Fibroblast of skin of left quadriceps (primary cell): ENCODE data around the gene AATF.

Experiments used
- DNase-seq, 2 experiments: peaks; one replicate each; pipeline ENCODE4 v3.0.0-alpha.2; 2013; ENCODE audit warnings: low read depth in 2 of 2

The AATF gene

DNA sequence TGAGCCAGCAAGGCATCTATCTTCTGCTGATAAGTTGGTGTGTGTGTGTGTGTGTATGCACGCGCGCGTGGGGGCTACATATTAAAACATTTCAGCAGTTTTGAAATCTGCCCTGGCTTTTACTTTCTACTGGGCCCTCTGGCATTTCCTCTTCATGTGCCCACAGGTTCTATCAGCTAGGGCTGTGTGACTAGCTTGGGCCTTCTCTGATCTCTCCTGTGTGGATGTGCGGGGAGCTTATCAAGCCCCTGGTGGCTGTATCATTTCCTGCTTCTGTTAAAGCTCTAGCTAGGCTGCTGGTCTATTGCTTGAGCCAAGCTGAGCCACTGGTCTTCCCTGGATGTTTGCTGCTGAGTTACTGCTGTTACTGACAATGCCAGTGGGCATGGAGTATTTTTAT is 132.5 kb downstream of the AATF start:
- DNase-seq = no peak

DNA sequence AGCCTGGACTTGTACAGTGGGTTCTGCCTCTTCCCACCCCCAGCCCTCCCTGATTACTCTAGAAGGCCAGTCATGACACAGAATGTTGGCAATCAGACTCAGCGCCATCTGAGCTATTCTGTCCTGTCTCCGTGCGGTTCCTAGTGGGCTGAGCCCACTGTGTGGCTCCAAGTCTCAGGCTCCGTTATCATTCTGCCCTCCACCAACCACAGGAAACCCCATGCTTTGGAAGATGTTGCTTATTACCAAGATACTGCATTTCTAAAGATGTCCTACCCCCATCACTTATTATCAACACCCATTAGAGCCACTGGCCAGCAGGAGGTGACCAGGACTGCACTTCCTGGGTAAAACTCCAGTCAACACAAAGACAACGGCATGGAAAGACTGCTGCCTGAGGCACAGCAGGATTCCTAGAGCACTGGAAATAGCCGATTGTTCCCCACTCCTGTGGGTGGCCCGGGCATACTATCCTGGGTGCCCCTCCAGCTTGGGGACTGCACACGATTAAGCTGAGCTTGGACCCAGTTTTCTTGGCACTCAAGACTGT is 133.6 kb downstream of the AATF start:
- no peak for DNase-seq

DNA sequence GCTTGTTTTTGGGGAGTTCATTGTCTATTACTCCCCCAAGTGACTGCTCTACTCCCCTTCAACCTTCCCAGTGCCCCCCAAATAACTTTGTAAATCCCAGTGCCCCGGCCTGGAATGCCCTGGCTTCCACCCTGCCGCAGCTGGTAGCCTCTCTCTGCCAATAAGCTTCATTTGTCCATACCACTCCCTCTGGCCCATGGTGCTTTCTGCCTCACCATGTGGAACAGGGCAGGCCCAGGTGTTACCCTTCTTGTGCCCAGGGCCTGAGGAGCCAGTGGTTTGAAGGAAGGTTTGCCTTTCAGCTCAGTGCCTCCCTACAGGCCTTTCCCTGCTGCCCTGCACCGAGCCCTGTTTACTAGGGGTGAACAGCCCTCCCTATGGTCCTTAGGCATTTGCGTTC is 134.2 kb downstream of the AATF start:
- DNase-seq = no peak

DNA sequence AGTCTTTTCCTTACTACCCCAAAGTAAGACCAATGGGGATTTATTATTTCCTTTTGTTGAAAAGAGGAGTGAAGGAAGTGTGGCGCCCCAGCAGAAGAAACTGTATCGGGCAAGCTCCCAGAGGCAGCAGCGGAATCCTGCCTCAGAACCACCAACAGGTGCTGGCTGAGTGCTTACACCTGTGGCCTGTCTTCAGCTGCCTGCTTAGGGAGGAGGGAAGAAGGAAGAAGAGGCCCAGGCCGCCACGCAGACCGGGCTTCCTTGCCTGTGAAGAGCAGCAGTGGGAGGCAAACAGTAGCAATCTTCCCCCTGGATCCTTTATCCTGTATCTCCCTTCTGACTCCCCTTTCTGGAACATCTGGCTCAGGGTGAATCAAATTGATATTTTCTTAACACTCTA is 134.7 kb downstream of the AATF start:
- DNase-seq = no peak

DNA sequence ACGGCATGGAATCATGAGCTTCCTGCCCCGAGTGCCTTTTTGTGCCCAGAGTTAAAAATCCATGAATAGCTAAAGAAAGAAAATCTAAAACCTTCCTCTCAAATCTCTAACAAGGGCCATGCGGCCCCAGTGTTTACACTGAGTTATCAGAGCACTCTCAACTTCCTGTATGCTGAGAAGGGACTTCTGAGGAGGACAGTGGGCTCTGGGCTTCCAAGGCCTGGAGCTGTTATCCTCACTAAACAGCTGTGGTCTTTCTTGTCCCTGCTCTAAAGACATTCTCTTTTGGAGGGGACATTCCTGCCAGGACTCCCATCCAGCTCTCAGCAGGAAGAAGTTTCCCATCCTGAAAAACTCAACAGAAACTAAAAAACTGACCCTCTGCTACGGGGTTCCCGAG is 135.6 kb downstream of the AATF start:
- no peak for DNase-seq

DNA sequence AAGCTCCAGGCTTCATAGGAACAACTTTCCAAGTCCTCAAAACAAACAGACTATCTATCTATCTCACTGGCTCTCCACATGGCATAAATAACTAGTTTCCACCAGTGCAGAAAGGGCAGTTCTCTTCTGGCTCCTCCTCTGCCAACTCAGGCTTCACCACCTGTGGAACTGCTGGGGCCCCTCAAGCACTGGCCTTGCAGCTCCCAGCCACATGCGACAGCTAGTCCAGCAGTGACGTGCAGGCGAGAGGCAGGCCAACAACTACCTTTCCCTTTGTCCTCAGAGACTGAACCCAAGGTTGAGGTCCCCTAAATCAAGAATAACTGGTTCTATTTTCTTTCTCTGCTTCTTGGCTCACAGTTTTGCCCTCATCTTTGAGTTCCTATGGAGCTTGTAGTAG is 137.6 kb downstream of the AATF start:
- no peak for DNase-seq

DNA sequence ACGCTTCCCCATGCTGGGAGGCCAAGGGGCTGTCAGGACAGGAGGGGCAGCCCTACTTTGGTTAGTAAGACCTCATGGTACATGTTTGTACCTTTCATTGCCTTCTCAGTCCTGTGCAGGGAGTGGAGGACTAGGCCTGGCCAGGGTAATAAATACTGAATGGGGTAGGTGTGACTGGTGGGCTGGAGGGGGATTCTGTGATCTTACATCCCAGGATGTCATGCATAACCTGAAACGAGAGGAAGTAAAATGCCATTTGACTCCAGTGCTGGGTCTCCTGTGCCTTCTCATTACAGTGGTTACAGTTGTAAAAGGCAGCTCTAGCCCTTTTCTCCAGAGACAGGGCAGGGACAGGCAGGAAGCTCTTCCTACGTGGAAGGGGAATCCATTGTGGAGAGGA is 138.2 kb downstream of the AATF start:
- no peak for DNase-seq

DNA sequence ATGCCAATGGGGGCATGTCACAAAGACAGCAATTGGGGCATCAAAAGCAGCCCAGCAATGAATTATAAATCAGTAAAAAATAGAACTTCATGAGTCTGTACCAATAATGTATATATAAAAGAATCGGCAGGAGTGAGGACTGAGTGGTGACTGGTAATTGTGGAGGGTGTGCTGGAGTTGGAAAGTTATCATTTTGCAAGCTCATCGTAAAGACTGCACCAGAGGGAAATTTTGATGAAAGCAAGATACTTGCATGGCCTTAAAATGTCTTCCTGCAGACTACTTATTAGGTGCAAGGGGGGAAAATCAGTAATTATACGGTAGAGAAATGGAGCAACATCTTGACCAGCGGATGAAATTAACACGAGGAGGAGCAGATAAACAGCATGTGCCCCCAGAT is 138.9 kb downstream of the AATF start:
- no peak for DNase-seq

DNA sequence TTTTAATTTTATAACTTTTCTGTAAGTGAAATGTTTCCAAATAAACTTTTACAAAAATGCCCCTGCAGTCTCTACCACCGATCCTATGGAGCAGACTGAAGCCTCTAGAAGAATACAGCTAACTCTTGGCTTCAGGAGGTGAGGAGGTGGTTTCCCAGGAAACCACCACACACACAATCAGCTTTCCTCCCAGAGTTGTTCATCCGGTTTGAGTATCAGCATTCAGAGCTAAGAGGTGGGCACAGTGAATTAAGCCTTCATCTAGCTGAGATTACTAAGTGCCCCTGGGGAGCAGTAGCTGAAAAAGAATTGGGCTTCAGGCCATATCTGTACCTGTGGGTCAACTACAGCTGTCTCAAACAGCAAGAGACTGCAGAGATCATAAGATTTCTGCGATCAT is 139.7 kb downstream of the AATF start:
- no peak for DNase-seq

DNA sequence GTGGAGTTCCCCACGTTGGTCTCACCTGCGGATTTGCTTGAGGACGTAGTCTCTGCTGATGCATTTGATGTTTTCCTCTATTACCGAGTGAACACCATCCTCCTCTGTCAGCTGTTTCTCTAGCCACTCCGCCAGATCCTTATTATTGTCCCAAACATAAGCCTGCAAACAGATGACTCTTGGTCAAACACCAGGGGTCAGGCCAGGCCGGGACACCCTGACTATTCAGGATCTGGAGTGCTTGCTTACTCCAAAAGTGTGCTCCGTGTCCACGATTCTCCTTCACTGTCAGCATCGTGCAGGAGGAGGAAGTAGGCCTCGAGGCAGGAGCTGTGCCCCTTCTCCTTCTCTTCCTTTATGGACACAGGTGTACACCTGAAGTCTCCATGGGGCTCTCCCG is 140.2 kb downstream of the AATF start:
- no peak for DNase-seq

DNA sequence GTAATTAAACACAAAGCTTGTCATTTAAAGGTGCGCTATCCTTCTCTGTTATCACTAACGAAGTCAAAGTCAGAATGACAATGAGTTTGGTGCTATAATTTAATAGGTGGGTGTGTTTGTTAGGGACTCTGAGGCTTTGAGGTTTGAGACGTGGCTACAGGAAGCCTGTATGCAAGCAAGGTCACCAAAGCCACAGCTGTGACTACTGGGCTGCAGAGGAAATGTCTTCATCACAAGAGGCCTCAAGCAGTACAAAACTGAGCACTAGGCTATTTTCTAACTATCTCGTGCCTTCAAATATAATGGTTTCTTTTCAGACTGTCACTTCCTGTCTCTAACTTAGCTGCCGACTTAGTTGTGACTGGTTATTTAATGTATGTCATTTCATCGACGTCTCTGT is 141.2 kb downstream of the AATF start:
- DNase-seq = no peak

DNA sequence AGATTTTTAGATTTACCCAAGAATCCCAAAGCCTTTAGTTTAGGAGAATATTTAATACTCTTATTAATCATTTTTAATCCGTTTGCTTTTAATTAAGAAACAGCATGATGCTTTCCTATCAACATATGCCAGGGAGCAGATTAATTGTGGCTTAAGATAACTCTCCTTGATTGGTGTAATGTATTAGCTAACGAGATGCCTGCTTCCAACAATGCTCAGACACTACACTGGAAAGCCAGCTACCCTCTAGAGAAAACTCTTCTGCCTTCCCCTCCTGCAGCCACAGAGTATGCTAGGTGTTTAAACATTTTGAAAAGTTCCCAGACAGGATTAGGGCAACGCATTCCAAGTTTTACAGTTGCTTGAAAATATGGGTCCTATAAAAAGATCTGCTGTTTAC is 142.2 kb downstream of the AATF start:
- no peak for DNase-seq

DNA sequence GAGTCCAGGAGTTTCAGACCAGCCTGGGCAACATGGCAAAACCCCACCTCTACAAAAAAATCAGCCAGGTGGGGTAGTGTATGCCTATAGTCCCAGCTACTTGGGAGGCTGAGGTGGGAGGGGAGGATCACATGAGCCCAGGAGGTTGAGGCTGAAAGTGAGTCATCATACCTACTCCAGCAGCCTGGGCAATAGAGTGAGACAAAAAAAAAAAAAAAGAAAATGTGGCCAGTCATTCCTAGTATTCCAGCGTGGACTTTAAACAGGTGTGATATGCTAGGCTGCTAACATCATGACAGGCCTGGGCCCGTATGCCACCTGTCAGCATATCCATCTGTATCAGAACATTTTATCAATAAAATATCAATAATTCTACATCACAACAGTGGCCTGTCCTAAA is 143.3 kb downstream of the AATF start:
- DNase-seq = no peak

DNA sequence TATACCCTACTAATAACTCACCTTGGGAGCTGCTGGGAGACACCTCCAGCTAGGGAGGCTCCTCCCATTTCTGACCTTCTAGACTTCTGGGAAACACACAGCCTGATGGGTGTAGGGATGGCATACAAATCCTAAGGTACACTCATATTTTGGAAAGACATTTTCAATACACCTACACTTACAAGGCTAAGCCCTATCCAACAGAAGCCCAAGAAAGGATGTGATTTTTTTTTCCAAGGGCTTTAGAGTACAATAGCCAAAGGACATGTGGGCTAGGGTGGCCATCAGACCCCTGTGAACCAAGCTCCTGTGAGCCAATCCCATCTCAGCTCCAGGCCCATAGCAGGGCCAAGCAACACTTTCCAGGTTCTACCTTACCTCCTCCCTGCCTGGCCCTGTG is 143.9 kb downstream of the AATF start:
- no peak for DNase-seq

DNA sequence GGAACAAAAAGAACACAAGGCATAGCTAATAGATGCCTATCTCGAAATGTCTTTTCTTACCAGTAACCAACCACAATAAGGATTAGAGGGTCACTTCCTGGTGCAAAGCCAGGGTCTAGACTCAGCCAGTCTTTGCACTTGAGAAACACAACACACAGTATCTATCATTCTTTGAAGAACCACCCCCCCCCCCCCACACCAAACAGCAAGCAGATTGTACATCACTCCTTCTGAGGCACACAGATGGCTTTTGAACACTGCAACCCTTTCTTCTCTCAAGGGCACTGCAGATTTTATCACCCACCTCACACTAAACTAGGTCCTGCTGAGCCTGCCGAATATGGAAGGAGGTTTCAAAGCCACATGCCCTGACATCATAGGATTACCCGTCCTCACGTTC is 145.6 kb downstream of the AATF start:
- no peak for DNase-seq

DNA sequence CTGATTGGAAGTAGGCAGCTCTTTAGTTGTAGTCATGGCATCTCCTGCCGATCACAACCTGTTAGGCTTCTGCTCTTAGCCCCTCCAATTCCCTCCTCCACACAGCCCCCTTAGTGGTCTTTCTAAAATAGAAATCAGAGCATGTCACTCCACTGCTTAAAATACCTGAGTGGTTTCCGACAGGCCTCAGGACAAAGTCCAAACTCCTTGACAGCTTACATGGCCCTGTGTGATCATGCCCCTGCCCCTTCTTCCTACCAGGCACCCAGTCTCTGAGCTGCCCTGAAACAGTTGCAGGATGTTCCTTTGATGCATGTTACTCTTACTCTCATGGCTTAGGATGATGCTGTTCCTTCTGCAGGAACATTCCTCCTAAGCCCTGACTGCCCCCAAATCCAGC is 147.3 kb downstream of the AATF start:
- no peak for DNase-seq

DNA sequence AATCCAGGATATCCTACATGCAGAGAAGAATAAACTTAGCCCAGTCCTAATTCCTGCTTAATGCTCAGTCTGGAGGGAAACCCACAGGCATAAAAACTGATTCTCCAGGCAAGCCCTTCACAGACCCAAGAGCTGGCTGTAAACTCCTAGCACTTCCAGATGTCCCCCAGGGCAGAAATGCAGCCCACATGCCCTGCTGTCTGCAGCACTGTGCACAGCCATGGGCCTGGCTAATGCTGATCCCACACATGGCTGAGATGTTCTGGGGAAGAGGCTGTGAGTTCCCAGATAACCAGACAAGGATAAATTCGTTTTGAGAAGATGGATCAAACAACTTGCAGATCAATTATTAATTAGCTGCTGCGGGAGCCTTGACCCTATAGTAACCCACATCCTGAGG is 148.4 kb downstream of the AATF start:
- DNase-seq = no peak

DNA sequence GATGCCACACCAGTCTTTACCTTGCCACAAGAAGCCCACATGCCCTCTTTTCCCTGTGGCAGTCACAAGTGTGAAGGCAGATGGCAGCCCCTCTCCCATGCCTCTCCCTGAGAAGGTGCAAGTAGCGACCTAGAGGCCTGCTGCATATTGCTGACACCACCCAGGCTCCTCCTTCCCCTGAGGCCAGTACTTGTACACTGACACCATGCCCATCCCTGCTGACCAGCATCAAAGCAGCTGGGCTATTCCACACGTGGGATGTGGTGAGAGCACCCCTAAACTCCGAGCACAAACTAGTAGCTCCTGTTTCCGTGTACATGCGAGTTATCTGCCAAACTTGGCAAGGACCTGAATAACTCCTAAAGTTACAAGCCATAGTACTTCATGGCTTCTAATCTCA is 149.4 kb downstream of the AATF start:
- no peak for DNase-seq

DNA sequence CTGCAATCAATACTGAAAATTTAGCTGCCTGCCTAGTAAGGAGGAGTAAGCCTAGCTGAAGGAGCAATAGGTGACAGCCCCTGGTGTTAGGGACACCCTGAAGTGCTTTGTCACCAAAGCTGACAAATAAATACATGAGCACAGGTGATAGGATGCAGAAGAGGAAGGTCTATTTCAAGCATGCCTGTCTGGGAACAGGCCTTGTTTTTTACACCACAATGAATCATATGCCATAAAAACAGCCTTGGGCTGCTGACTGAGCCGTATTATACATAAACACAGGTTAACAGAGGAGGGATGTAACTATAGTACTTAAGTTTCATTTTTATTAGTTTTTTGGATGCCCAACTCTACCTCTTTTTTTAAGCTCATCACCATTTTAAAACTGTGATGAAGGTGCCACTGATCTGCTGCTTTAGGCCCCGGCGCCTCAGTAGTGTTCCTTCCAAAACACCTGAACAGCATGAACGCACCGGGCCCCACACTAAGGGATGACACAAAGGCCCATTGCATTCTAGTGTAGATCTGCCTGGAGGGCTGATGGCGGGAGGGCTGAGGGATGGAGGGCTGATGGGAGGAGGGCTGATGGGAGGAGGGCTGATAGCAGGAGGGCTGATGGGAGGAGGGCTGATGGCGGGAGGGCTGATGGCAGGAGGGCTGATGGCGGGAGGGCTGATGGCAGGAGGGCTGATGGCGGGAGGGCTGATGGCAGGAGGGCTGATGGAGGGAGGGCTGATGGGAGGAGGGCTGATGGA is 150.3 kb downstream of the AATF start:
- no peak for DNase-seq

DNA sequence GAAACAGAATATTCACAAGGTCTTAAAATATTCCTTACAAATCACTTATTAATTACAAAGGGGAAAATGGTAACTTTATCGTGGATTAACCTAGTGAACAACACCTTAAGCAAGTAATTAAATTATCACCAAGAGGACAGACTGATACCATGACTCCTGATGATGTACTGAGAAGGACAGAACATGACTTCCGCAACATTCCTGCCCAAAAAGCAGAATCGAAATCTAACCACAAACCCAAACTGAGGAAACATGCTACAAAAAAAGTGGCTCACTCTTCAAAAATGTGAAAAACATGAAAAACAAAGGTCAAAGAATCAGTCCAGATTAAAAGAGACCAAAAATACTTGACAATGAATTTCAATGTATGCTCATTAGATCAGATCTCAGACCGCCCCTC is 151.5 kb downstream of the AATF start:
- DNase-seq = no peak

DNA sequence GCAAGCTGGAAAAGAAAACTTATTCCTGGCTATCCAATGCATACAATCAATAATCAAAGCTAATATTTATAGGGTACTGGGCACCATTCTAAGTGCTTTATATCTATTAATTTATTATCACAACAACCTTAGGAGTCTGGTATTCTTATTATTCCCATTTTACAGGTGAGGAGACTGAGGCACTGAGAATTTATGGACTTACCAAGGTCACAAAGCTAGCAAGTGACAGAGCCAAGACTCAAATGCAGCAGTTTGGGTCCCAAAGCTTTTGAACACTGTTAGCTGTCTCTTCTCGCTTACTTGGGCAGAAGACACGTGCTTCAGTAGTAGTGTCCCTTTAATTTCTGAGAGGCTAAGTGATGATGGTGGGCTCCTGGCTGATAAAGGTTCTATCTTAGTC is 152.6 kb downstream of the AATF start:
- DNase-seq = no peak

DNA sequence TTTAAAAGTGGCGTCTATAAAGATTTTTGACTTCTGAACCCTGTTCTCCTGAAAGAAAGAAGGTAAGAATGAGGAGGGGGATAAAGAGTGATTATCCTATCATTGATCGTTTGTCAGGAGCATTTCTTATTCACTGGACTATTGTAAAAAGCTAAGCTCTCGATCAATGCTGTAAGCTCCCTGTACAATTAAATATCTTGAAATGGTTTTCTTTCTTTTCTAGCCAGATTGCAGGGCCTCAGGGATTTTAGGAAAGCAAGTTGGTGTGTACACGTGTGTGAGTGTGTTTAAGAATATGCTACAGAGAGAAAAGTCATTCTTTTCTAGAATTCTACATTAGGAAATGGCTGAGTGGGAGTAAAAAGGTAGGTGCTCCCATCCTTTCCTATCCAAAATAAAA is 154.5 kb downstream of the AATF start:
- no peak for DNase-seq

DNA sequence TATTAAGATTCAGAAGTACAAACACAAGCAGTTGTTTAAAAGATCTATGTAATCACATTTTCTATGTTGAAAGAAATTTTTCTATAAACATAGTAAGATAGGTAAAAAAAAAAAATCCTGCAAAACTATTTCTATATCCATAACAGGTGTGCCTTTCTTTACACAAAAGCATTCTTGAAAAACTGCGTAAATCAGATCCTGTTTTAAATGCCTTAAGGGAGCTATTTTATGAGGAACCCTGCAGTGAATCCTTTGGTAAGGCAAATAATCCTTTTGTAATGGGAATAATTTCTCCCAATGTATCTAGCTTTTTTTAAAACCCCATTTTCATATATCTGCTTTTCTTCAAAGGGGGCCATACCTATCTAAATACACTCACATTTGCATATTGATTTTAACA is 157.3 kb downstream of the AATF start:
- DNase-seq = no peak
